NCI-H510A treated with DMSO at 0.1 percent for 48 hours (cell line): ENCODE data around the gene ACKR3.

Experiments used
- DNase-seq: peaks from one replicate; lab custom pipeline; 2025; lab: John Stamatoyannopoulos, UW

ACKR3 gene

GRCh38 chr2:236612737-236613136 lies 43.1 kb downstream of the ACKR3 start:
- no peak for DNase-seq

- DNase-seq: no peak
Observed at GRCh38 chr2:236613612-236614011, 44.0 kb downstream of the ACKR3 start.

GRCh38 chr2:236614551-236614950 lies 44.9 kb downstream of the ACKR3 start:
- no peak for DNase-seq

GRCh38 chr2:236616031-236616430 lies 46.4 kb downstream of the ACKR3 start:
- no peak for DNase-seq

GRCh38 chr2:236616624-236617023 lies 47.0 kb downstream of the ACKR3 start:
- no peak for DNase-seq

GRCh38 chr2:236617221-236617737 lies 47.7 kb downstream of the ACKR3 start:
- DNase-seq: no peak

GRCh38 chr2:236617796-236618195 lies 48.2 kb downstream of the ACKR3 start:
- DNase-seq: no peak

GRCh38 chr2:236618370-236618769 lies 48.7 kb downstream of the ACKR3 start:
- DNase-seq: no peak

- DNase-seq: no peak
Observed at GRCh38 chr2:236619910-236620612, 50.4 kb downstream of the ACKR3 start.

- DNase-seq: no peak
Observed at GRCh38 chr2:236621786-236622185, 52.2 kb downstream of the ACKR3 start.

GRCh38 chr2:236622201-236622600 lies 52.6 kb downstream of the ACKR3 start:
- DNase-seq: no peak

- no peak for DNase-seq
Observed at GRCh38 chr2:236622660-236623059, 53.0 kb downstream of the ACKR3 start.

- DNase-seq: no peak
Observed at GRCh38 chr2:236623816-236624215, 54.2 kb downstream of the ACKR3 start.

- no peak for DNase-seq
Observed at GRCh38 chr2:236625156-236625690, 55.6 kb downstream of the ACKR3 start.

GRCh38 chr2:236626391-236627150 lies 56.9 kb downstream of the ACKR3 start:
- DNase-seq: no peak

GRCh38 chr2:236627193-236627592 lies 57.6 kb downstream of the ACKR3 start:
- DNase-seq: no peak

- no peak for DNase-seq
Observed at GRCh38 chr2:236627841-236628240, 58.2 kb downstream of the ACKR3 start.

GRCh38 chr2:236628256-236628901 lies 58.8 kb downstream of the ACKR3 start:
- no peak for DNase-seq

GRCh38 chr2:236628981-236629605 lies 59.5 kb downstream of the ACKR3 start:
- DNase-seq: no peak

GRCh38 chr2:236629961-236630872 lies 60.6 kb downstream of the ACKR3 start:
- no peak for DNase-seq

- no peak for DNase-seq
Observed at GRCh38 chr2:236631281-236631855, 61.7 kb downstream of the ACKR3 start.
